OCI-LY3 (cell line): ENCODE results near the gene PHF19.

Experiments used
- EZH2phosphoT487 ChIP-seq: fragments of 200-600 bp; shearing (Covaris generic); IDR thresholded peaks from 2 replicates; pipeline ENCODE4 v1.6.1; 2018; ENCODE audit warnings: antibody characterized with exemption, mixed run types, low read depth
- TF ChIP-seq, protein P1 (sequence below): fragments of 200-600, 300-600 bp; sonication (generic); IDR thresholded peaks from 2 replicates; pipeline ENCODE4 v1.5.1; 2014; ENCODE audit warnings: antibody characterized with exemption, low read length, low read depth

DNA sequence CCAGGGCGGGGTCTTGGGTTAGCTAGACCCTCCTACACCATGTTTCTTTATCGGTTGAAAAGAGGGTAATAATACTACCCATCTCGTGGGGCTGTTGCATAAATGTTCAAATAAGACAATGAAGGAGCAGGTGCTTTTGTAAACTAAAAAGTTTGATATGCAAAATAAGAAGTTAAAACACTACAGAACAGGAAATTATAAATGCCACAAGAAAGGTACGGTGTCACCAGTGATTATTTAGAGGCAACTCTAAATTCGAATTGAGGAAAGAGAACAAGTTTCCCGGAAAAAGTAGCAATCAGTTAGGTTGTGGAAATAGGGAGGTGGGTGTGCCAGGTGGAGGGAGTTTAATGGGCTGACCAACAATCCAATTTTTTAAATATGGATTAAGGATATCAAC lies 2.5 kb upstream of the PHF19 start:
- TF ChIP-seq, protein P1, sequence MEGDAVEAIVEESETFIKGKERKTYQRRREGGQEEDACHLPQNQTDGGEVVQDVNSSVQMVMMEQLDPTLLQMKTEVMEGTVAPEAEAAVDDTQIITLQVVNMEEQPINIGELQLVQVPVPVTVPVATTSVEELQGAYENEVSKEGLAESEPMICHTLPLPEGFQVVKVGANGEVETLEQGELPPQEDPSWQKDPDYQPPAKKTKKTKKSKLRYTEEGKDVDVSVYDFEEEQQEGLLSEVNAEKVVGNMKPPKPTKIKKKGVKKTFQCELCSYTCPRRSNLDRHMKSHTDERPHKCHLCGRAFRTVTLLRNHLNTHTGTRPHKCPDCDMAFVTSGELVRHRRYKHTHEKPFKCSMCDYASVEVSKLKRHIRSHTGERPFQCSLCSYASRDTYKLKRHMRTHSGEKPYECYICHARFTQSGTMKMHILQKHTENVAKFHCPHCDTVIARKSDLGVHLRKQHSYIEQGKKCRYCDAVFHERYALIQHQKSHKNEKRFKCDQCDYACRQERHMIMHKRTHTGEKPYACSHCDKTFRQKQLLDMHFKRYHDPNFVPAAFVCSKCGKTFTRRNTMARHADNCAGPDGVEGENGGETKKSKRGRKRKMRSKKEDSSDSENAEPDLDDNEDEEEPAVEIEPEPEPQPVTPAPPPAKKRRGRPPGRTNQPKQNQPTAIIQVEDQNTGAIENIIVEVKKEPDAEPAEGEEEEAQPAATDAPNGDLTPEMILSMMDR: no peak
- TF ChIP-seq EZH2phosphoT487: no peak
